K562 (cell line): ENCODE results near the gene RGS6. TPM values are rescaled to one million over a fixed set of nuclear protein-coding genes. Genes with fewer than 3 reads are reported as not detected.

ENCODE experiments used
- ATAC-seq: fragments of 200-7000 bp; cut with Tn5 transposase; 3 replicates; pipeline ENCODE4 v1.9.1; 2020; ENCODE audit warnings: moderate library complexity
- BruUV-seq: library from RNA; stranded (reverse); fragments of 400-500 nt; replicated peaks from 2 replicates; lab custom pipeline; 2021; lab: Mats Ljungman, UMichigan
- CTCF ChIA-PET: fragments of 300-600 bp; formaldehyde crosslinking; extraction: SDS; loops from one replicate; lab custom pipeline; 2021; ENCODE audit warnings: low intra/inter-chr PET ratio; lab: Yijun Ruan, JAX
- POLR2A ChIA-PET: fragments of 300-600, 350-650 bp; sonication (Branson Sonifier 250); formaldehyde crosslinking; extraction: SDS; loops from one replicate; lab custom pipeline; 2021; ENCODE audit warnings: antibody characterized with exemption, inconsistent platforms; lab: Yijun Ruan, JAX
- DNase-seq, 4 experiments: peaks; one replicate each; pipeline versions ENCODE4 v3.0.0 to v3.0.0-alpha.2; 2011 to 2018; ENCODE audit warnings: low spot score in 3 of 4, mixed read lengths in 3 of 4; ENCODE audit errors: extremely low read depth in 1 of 4
- FAIRE-seq: peaks from 2 replicates; lab custom pipeline; 2011; peaks lifted over from hg19 to GRCh38; lab: Jason Lieb, UNC
- H2AFZ ChIP-seq: 2 replicates; pipeline ENCODE4 v1.6.0; 2011; ENCODE audit warnings: low read depth, low read length, control low read depth, inconsistent platforms
- H3K27ac ChIP-seq: fragments of 200-600 bp; 3 replicates; pipeline ENCODE4 v1.8.0; 2011; ENCODE audit warnings: low read depth, mild to moderate bottlenecking, control low read depth, inconsistent platforms, low read length, moderate library complexity, mixed read lengths; ENCODE audit errors: extremely low read depth
- H3K27me3 ChIP-seq, 2 experiments: fragments of 300-600 bp in 1 of 2; 2 replicates in 1 of 2; 3 replicates in 1 of 2; pipeline versions ENCODE4 v1.6.0 to v1.8.0; 2011; ENCODE audit warnings: inconsistent platforms in 2 of 2, low read length in 2 of 2, mild to moderate bottlenecking in 1 of 2, mixed read lengths in 1 of 2, moderate library complexity in 1 of 2; ENCODE audit not compliant: control insufficient read depth in 2 of 2, insufficient read depth in 2 of 2
- H3K36me3 ChIP-seq: fragments of 300-600 bp; 3 replicates; pipeline ENCODE4 v1.8.0; 2011; ENCODE audit warnings: mild to moderate bottlenecking, low read length, inconsistent platforms; ENCODE audit not compliant: control insufficient read depth, insufficient read depth
- H3K4me1 ChIP-seq, 2 experiments: fragments of 200-600 bp in 1 of 2; replicated peaks in 1 of 2; 2 replicates in 1 of 2; 3 replicates in 1 of 2; pipeline versions ENCODE4 v1.5.1 to v1.8.0; 2011; ENCODE audit warnings: inconsistent platforms in 2 of 2, low read length in 2 of 2, mild to moderate bottlenecking in 1 of 2, mixed read lengths in 1 of 2, moderate library complexity in 1 of 2; ENCODE audit not compliant: control insufficient read depth in 2 of 2, insufficient read depth in 2 of 2
- H3K4me2 ChIP-seq: 2 replicates; pipeline ENCODE4 v1.6.1; 2011; ENCODE audit warnings: low read length, control low read depth, inconsistent platforms, mixed read lengths; ENCODE audit not compliant: insufficient read depth
- H3K4me3 ChIP-seq: fragments of 200-600 bp; sonication (generic), shearing (Covaris generic); 2 replicates; pipeline ENCODE4 v1.5.1; 2016; ENCODE audit warnings: control low read depth, inconsistent platforms
- H3K79me2 ChIP-seq: fragments of 200-600 bp; 3 replicates; pipeline ENCODE4 v1.8.0; 2011; ENCODE audit warnings: low read length, inconsistent platforms; ENCODE audit not compliant: control insufficient read depth, insufficient read depth
- H3K9ac ChIP-seq, 2 experiments: 2 replicates each; pipeline versions ENCODE4 v1.6.0 to v1.6.1; 2011; ENCODE audit warnings: low read depth in 2 of 2, low read length in 2 of 2, control low read depth in 1 of 2, inconsistent platforms in 1 of 2, mild to moderate bottlenecking in 1 of 2, mixed read lengths in 1 of 2; ENCODE audit not compliant: insufficient read depth in 1 of 2
- H3K9me1 ChIP-seq: one replicate; pipeline ENCODE4 v1.6.0; 2011; ENCODE audit warnings: inconsistent platforms, mild to moderate bottlenecking, low read length, moderate library complexity; ENCODE audit not compliant: control insufficient read depth, insufficient read depth
- H3K9me3 ChIP-seq: replicated peaks from 2 replicates; pipeline ENCODE4 v1.5.1; 2011; ENCODE audit warnings: low read depth, low read length, inconsistent platforms; ENCODE audit not compliant: control insufficient read depth, insufficient read depth
- H4K20me1 ChIP-seq: replicated peaks from 2 replicates; pipeline ENCODE4 v1.6.1; 2011; ENCODE audit warnings: low read length, inconsistent platforms, mixed read lengths; ENCODE audit not compliant: control insufficient read depth, insufficient read depth
- BRD4 ChIP-seq: fragments of 200-600 bp; sonication (generic); IDR thresholded peaks from 2 replicates; pipeline ENCODE4 v1.6.1; 2017; ENCODE audit warnings: inconsistent platforms
- HDAC2 ChIP-seq: fragments of 450-650 bp; IDR thresholded peaks from 2 replicates; pipeline ENCODE4 v1.6.1; 2016; ENCODE audit warnings: mild to moderate bottlenecking
- NCOA2 ChIP-seq, 2 experiments: fragments of 450-650 bp; IDR thresholded peaks; 2 replicates each; pipeline ENCODE4 v1.6.1; 2018; ENCODE audit warnings: mild to moderate bottlenecking in 2 of 2, moderate library complexity in 1 of 2; ENCODE audit not compliant: partially characterized antibody in 2 of 2
- POLR3A ChIP-seq: IDR thresholded peaks from 2 replicates; pipeline ENCODE4 v1.6.1; 2011; ENCODE audit warnings: borderline replicate concordance, mild to moderate bottlenecking, moderate library complexity; ENCODE audit not compliant: insufficient read length, insufficient read depth; ENCODE audit errors: extremely low read depth
- RBM15 ChIP-seq: fragments of 200-400 bp; formaldehyde crosslinking; IDR thresholded peaks from 2 replicates; pipeline ENCODE4 v1.6.1; 2018; ENCODE audit warnings: mild to moderate bottlenecking, low read length, moderate library complexity; ENCODE audit not compliant: insufficient read depth
- SMAD2 ChIP-seq: fragments of 150-350 bp; IDR thresholded peaks from 2 replicates; pipeline ENCODE4 v1.6.1; 2014; ENCODE audit warnings: low read depth, mild to moderate bottlenecking, low read length
- SNRNP70 ChIP-seq: fragments of 200-400 bp; formaldehyde crosslinking; optimal IDR thresholded peaks from 2 replicates; pipeline ENCODE3; 2017; ENCODE audit warnings: low read depth, low read length
- WGBS: fragments of 100-300 bp; shearing (Covaris generic); methylation state at CpG from one replicate; pipeline ENCODE4 v1.1.6; 2016; ENCODE audit warnings: low coverage, mixed read lengths; ENCODE audit not compliant: insufficient coverage; ENCODE audit errors: missing lambda C conversion rate; 5-methylcytosine and 5-hydroxymethylcytosine counted together
- in situ Hi-C: fragments of 300-500 bp; cut with MboI; formaldehyde crosslinking; loops from 4 replicates; pipeline ENCODE4 v1.15.0; 2018; ENCODE audit warnings: inconsistent platforms, mixed read lengths
- intact Hi-C: fragments of 100-400 bp; cut with micrococcal nuclease; formaldehyde crosslinking; loops from 2 replicates; pipeline ENCODE4 v1.14.2; 2022
- polyA plus RNA-seq, 8 experiments: library from polyadenylated mRNA; depleted of rRNA in 4 of 8; stranded (reverse) in 5 of 8; unstranded in 3 of 8; fragments of >200 nt; fragmentation: Nextera tagmentation in 2 of 8; fragmentation: Illumina TruSeq in 1 of 8; extraction: Ambion mirVana in 2 of 8; extraction: Trizol in 1 of 8; gene quantifications; 2 replicates each; pipeline versions ENCODE4 v1.2.1 to v1.2.3, GENCODE V29; 2011 to 2014; ENCODE audit warnings: inconsistent platforms in 1 of 8, missing spikeins in 1 of 8
- total RNA-seq, 7 experiments: library from RNA; depleted of rRNA in 6 of 7; stranded (reverse); fragments of >200 nt in 6 of 7; fragmentation: Illumina TruSeq in 2 of 7; extraction: Trizol in 2 of 7; gene quantifications; 2 replicates each; pipeline versions ENCODE4 v1.2.1 to v1.2.3, GENCODE V29; 2011 to 2021; ENCODE audit warnings: low replicate concordance in 1 of 7
- TF ChIP-seq, protein P1 (sequence below): sonication (generic); formaldehyde crosslinking; IDR thresholded peaks from 2 replicates; pipeline ENCODE4 v1.9.0; 2022; ENCODE audit warnings: mild to moderate bottlenecking, missing genetic modification reagents
- TF ChIP-seq, protein P2 (sequence below): fragments of 450-650 bp; formaldehyde crosslinking; IDR thresholded peaks from 2 replicates; pipeline ENCODE4 v1.4.0; 2020; ENCODE audit warnings: mild to moderate bottlenecking

Gene RGS6
- total and polyA plus RNA-seq, 9 of the 15 experiments (the other 6 are each of a cell fraction or from before 2014, with no cell fraction given) = not detected

DNA sequence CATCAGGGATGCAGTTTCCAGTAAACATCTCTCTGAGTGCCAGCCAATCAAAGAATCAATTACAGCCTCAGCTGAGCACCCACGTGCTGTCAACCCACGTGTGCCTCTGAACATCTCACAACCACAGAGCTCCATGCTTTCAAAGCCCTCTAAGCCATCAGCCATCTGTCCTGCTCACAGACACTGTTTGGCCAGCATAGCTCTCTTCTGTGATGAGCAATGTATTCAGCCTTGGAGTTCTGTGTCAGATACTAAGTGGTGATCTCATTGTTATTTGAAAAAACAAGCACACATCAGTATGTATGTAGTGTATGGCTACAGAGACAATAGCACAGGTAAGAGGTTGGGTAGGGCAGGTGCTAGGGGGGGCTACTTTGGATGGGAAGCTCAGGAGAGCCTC lies 94.3 kb downstream of the RGS6 start:
- Histone ChIP-seq H4K20me1 (no peaks in the 10 kb centered on the region), H2AFZ (no peak overlapping the region), H3K27me3 (no peaks in the 10 kb centered on the region)
- BruUV-seq = no TSS peak
- CTCF ChIA-PET = no interaction called here
- TF ChIP-seq NCOA2 (IDR thresholded peaks at IDR 0.05; ENCODE audit: partially characterized antibody in 2 of 2) = no peak
- TF ChIP-seq, all 486 proteins: peak for 0
- FAIRE-seq (no peak), DNase-seq (no peak), ATAC-seq (no peak)
- H3K9me1 ChIP-seq = no peaks in the 10 kb centered on the region
- 0% methylated on average over 2 of the region's 2 CpGs for WGBS
- H3K4me3 ChIP-seq = no peak overlapping the region
- no peaks in the 10 kb centered on the region for H3K36me3 ChIP-seq
- no peaks in the 10 kb centered on the region for H3K79me2 ChIP-seq
- no peak overlapping the region for H3K27ac ChIP-seq
- H3K4me1 ChIP-seq = no peaks in the 10 kb centered on the region
- intact Hi-C loops (no loop called here), in situ Hi-C loops (no loop called here)
- H3K9ac ChIP-seq = no peak overlapping the region
- no peaks in the 10 kb centered on the region for H3K9me3 ChIP-seq
- POLR2A ChIA-PET = no interaction called here
- no peak overlapping the region for H3K4me2 ChIP-seq

DNA sequence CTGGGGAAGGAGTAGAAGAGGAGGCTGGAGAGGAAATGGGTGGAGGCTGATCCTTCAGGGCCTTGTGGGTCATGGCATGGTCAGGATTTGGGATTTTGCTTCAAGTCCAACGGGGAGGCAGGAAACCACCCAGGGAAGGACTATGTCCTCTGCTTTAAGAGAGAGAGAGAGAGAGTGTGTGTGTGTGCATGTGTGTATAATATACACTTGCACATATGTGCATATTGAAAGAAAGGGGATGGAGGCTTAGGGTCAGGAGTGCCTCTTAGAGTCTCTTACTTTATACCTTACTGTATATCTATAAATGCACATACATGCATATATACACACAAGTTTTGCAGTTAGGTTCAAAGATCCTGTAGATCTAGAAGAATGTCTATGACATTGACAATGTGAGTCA lies 94.8 kb downstream of the RGS6 start:
- H3K9ac ChIP-seq = no peak overlapping the region

More for the DNA sequence above, 94.8 kb downstream of the RGS6 start:
- WGBS = 0% methylated on average over 1 of the region's 1 CpG
- no peaks in the 10 kb centered on the region for H3K79me2 ChIP-seq
- no peaks in the 10 kb centered on the region for H3K27me3 ChIP-seq
- POLR2A ChIA-PET = no interaction called here
- no peak overlapping the region for H3K27ac ChIP-seq
- intact Hi-C loops (no loop called here), in situ Hi-C loops (no loop called here)
- FAIRE-seq = no peak
- H3K36me3 ChIP-seq = no peaks in the 10 kb centered on the region
- CTCF ChIA-PET = no interaction called here
- no peak overlapping the region for H2AFZ ChIP-seq
- no peak overlapping the region for H3K4me2 ChIP-seq
- DNase-seq = no peak
- ATAC-seq = no peak
- TF ChIP-seq, protein P1, sequence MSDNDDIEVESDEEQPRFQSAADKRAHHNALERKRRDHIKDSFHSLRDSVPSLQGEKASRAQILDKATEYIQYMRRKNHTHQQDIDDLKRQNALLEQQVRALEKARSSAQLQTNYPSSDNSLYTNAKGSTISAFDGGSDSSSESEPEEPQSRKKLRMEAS = no peak
- TF ChIP-seq, protein P2, sequence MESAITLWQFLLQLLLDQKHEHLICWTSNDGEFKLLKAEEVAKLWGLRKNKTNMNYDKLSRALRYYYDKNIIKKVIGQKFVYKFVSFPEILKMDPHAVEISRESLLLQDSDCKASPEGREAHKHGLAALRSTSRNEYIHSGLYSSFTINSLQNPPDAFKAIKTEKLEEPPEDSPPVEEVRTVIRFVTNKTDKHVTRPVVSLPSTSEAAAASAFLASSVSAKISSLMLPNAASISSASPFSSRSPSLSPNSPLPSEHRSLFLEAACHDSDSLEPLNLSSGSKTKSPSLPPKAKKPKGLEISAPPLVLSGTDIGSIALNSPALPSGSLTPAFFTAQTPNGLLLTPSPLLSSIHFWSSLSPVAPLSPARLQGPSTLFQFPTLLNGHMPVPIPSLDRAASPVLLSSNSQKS (CRISPR knock-in tag) = no peak
- TF ChIP-seq RBM15 (no peak), SMAD2 (no peak), SNRNP70 (no peak), POLR3A (no peak), BRD4 (no peak), HDAC2 (no peak)
- no TSS peak for BruUV-seq
- no peaks in the 10 kb centered on the region for H3K9me1 ChIP-seq
- H3K4me3 ChIP-seq = no peak overlapping the region
- H3K9me3 ChIP-seq = no peaks in the 10 kb centered on the region
- H3K4me1 ChIP-seq = no peaks in the 10 kb centered on the region
- no peaks in the 10 kb centered on the region for H4K20me1 ChIP-seq
